DND-41 (cell line): Measurements from ENCODE around the gene POTEC.
"Not testable (repeated sequence)": the region's sequence is repeated elsewhere in the genome, so short reads cannot be mapped to it uniquely, and the experiment has no call there.

Source experiments
- ATAC-seq: fragments of 200-7000 bp; cut with Tn5 transposase; 3 replicates; pipeline ENCODE4 v1.9.1; 2021; ENCODE audit warnings: low read depth; ENCODE audit not compliant: insufficient read depth
- DNase-seq: peaks from one replicate; pipeline ENCODE4 v3.0.0-alpha.2; 2020
- H2AFZ ChIP-seq: 2 replicates; pipeline ENCODE4 v1.6.0; 2012; ENCODE audit warnings: low read depth, low read length
- H3K27ac ChIP-seq: 2 replicates; pipeline ENCODE4 v1.5.1; 2012; ENCODE audit warnings: low read length, inconsistent platforms
- H3K27me3 ChIP-seq: fragments of 200-600 bp; sonication (generic); 2 replicates; pipeline ENCODE4 v1.6.0; 2012; ENCODE audit warnings: low read length, mild to moderate bottlenecking, inconsistent platforms; ENCODE audit not compliant: insufficient read depth, poor library complexity
- H3K36me3 ChIP-seq: 2 replicates; pipeline ENCODE4 v1.5.1; 2012; ENCODE audit warnings: low read length, inconsistent platforms; ENCODE audit not compliant: insufficient read depth
- H3K4me1 ChIP-seq: 2 replicates; pipeline ENCODE4 v1.5.1; 2012; ENCODE audit warnings: mild to moderate bottlenecking, low read length; ENCODE audit not compliant: insufficient read depth
- H3K4me2 ChIP-seq: 2 replicates; pipeline ENCODE4 v1.6.0; 2012; ENCODE audit warnings: mild to moderate bottlenecking, moderate library complexity, low read length, inconsistent platforms; ENCODE audit not compliant: insufficient read depth
- H3K4me3 ChIP-seq, 2 experiments: fragments of 200-600 bp in 1 of 2; shearing (Covaris generic) in 1 of 2; 2 replicates each; pipeline ENCODE4 v1.5.1; 2012 to 2016; ENCODE audit warnings: inconsistent platforms in 2 of 2, low read length in 2 of 2, mild to moderate bottlenecking in 2 of 2, low read depth in 1 of 2, moderate library complexity in 1 of 2
- H3K79me2 ChIP-seq: 2 replicates; pipeline ENCODE4 v1.6.0; 2012; ENCODE audit warnings: low read length, inconsistent platforms; ENCODE audit not compliant: insufficient read depth
- H3K9ac ChIP-seq: 2 replicates; pipeline ENCODE4 v1.6.0; 2012; ENCODE audit warnings: low read depth, mild to moderate bottlenecking, inconsistent platforms, low read length, moderate library complexity
- H3K9me3 ChIP-seq: 2 replicates; pipeline ENCODE4 v1.5.1; 2012; ENCODE audit warnings: low read length, moderate library complexity, mild to moderate bottlenecking, inconsistent platforms; ENCODE audit not compliant: insufficient read depth, severe bottlenecking
- H4K20me1 ChIP-seq: 2 replicates; pipeline ENCODE4 v1.6.0; 2012; ENCODE audit warnings: low read length; ENCODE audit not compliant: insufficient read depth

POTEC gene

DNA sequence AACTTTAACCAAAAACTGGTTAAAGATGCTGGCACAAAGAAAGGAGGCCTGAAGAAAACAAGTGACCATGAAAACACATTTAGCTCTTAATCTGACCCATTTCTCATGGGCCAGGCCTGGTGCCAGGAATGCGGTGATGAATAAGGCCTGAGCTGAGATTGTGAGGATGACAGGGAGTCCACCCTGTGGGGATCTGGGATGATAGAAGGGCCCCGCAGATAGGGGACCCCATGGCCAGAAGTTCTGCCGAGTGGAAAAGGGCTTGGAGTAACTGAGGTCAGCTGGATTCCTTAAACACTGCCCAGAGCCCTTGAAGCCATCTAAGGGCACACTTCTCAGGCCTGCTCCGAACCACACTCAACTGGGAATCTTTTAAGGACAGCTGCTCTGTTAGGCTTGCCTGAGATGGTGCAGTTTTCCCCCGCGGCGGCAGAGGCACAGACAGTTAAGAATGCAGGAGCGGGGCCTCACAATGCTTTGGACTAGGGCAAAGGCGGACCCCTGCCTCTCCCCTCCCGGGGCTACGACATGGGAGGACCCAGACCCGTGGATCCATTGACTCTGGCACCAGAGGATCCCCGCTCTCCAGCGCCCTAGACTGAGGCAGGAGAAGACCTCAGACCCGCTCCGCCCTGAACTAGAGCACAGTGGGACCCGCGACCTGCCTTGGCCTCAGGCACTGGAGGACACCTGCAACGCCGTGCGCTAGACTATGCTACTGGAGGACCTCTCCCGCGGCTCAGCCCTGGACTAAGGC, 70.0 kb downstream of the POTEC start:
- not testable (repeated sequence) for H3K4me3 ChIP-seq, DNase-seq, H2AFZ ChIP-seq, H3K36me3 ChIP-seq, H3K27me3 ChIP-seq, H3K9ac ChIP-seq, ATAC-seq, H3K4me2 ChIP-seq, H3K9me3 ChIP-seq, H3K4me1 ChIP-seq, H3K79me2 ChIP-seq, H3K27ac ChIP-seq, H4K20me1 ChIP-seq

DNA sequence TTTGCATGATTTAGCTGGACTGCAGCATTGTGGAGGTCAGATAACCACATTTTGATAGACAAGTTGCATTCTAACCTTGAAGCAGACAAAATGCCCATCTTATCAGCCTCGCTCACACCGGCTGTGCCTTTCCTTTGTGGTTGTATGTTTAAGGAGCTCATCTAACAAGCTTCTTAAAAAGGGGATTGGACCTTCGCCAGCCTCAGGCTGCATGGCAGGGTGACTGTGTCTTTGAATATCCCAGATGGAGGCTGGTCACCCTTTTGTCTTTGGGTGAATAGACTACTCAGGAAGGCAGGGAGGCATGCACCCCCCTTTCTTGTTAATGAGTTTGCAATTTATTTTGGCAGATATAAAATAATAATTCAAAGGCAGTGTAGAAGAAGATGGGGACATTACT, 72.1 kb downstream of the POTEC start:
- not testable (repeated sequence) for ATAC-seq, H3K27me3 ChIP-seq, H3K36me3 ChIP-seq, H3K4me3 ChIP-seq, H3K27ac ChIP-seq, H3K9ac ChIP-seq, H3K4me2 ChIP-seq, H3K9me3 ChIP-seq, H4K20me1 ChIP-seq, H3K79me2 ChIP-seq, H3K4me1 ChIP-seq, DNase-seq, H2AFZ ChIP-seq

DNA sequence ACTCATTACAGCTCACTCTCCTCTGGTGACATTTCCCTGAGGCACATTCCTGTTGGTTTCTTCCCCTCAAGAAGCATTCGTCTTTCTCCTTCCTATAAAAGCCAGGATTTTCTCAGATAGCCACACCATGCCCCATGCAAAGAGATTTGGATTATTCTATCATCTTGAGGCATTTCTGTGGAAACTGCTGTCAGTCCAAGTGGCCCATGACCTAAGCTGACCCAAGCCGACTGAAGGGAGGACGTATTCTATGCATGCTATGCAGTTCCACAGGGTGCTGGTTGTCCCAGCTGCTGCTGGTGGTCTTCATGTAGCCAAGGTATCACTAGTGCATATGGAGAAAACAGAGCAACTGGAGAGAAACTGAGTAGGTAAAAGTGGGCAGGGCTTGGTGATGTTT, 73.0 kb downstream of the POTEC start:
- H3K4me1 ChIP-seq, H3K79me2 ChIP-seq, H3K27ac ChIP-seq, H3K9me3 ChIP-seq, H3K9ac ChIP-seq, H2AFZ ChIP-seq, H3K4me3 ChIP-seq, DNase-seq, H3K4me2 ChIP-seq, ATAC-seq, H3K36me3 ChIP-seq, H3K27me3 ChIP-seq, H4K20me1 ChIP-seq: not testable (repeated sequence)

- not testable (repeated sequence) for H3K9me3 ChIP-seq, H2AFZ ChIP-seq, DNase-seq, H3K4me3 ChIP-seq, H3K27me3 ChIP-seq, H3K79me2 ChIP-seq, H4K20me1 ChIP-seq, H3K9ac ChIP-seq, H3K27ac ChIP-seq, H3K36me3 ChIP-seq, ATAC-seq, H3K4me2 ChIP-seq, H3K4me1 ChIP-seq
Observed at GRCh38 chr18:14470046-14470445, 73.4 kb downstream of the POTEC start.

DNA sequence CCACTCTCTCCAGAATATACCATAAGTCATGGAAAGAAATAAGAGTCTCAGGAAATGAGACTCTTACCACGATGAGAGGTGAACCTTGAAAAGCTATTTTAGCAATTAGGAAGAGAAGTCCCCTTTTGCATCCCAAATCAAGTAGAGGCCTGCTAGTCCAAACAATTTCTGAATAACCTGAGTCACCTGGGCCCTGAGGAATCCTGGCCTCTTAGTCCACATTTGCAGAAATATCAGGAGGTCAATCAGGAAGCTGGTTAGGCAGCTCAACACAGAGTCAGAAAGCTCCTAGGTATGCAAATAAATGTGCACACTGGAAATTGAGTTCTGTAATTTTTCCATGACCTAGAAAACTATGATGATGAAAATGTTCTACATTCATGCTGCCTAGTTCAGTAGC, 77.4 kb downstream of the POTEC start:
- not testable (repeated sequence) for H3K27ac ChIP-seq, DNase-seq, ATAC-seq, H3K4me1 ChIP-seq, H3K79me2 ChIP-seq, H3K36me3 ChIP-seq, H4K20me1 ChIP-seq, H3K4me2 ChIP-seq, H3K4me3 ChIP-seq, H3K9ac ChIP-seq, H2AFZ ChIP-seq, H3K27me3 ChIP-seq, H3K9me3 ChIP-seq
